Astrocyte (in vitro differentiated cells and primary cell): ENCODE measurements around the gene ANKRD36. TPM values are rescaled to one million over a fixed set of nuclear protein-coding genes. Genes with fewer than 3 reads are reported as not detected.
A peak's percentile ranks its signal among the peaks of the same experiment; 100 is the strongest.
"Not testable (repeated sequence)": the region's sequence is repeated elsewhere in the genome, so short reads cannot be mapped to it uniquely, and the experiment has no call there.

Experiments
- DNase-seq: peaks from one replicate; pipeline ENCODE4 v3.0.0-alpha.2; 2010; ENCODE audit warnings: low read depth
- FAIRE-seq: peaks from 2 replicates; lab custom pipeline; 2011; peaks lifted over from hg19 to GRCh38; lab: Jason Lieb, UNC
- H2AFZ ChIP-seq: 2 replicates; pipeline ENCODE4 v1.6.0; 2012; ENCODE audit warnings: low read depth, low read length, inconsistent platforms
- H3K27ac ChIP-seq: 2 replicates; pipeline ENCODE4 v1.5.1; 2011; ENCODE audit warnings: low read depth, low read length, inconsistent platforms
- H3K27me3 ChIP-seq: 2 replicates; pipeline ENCODE4 v1.6.0; 2011; ENCODE audit warnings: low read length, inconsistent platforms; ENCODE audit not compliant: insufficient read depth
- H3K36me3 ChIP-seq: 2 replicates; pipeline ENCODE4 v1.5.1; 2011; ENCODE audit warnings: low read length, inconsistent platforms; ENCODE audit not compliant: insufficient read depth
- H3K4me1 ChIP-seq: 2 replicates; pipeline ENCODE4 v1.5.1; 2011; ENCODE audit warnings: low read length, inconsistent platforms; ENCODE audit not compliant: insufficient read depth
- H3K4me2 ChIP-seq: 2 replicates; pipeline ENCODE4 v1.6.0; 2012; ENCODE audit warnings: low read length, inconsistent platforms
- H3K4me3 ChIP-seq: 2 replicates; pipeline ENCODE4 v1.5.1; 2011; ENCODE audit warnings: low read depth, mild to moderate bottlenecking, low read length, inconsistent platforms; ENCODE audit not compliant: insufficient read depth
- H3K79me2 ChIP-seq: 2 replicates; pipeline ENCODE4 v1.6.0; 2012; ENCODE audit warnings: mild to moderate bottlenecking, low read length, inconsistent platforms; ENCODE audit not compliant: insufficient read depth
- H3K9ac ChIP-seq: 2 replicates; pipeline ENCODE4 v1.6.0; 2012; ENCODE audit warnings: mild to moderate bottlenecking, low read length, inconsistent platforms
- H3K9me3 ChIP-seq: 2 replicates; pipeline ENCODE4 v1.5.1; 2012; ENCODE audit warnings: low read depth, mild to moderate bottlenecking, low read length, inconsistent platforms; ENCODE audit not compliant: insufficient read depth
- H4K20me1 ChIP-seq: 2 replicates; pipeline ENCODE4 v1.6.0; 2012; ENCODE audit warnings: low read length, inconsistent platforms; ENCODE audit not compliant: insufficient read depth
- H3K27ac Mint-ChIP-seq: one replicate; pipeline ENCODE4 v1.8.0; 2021; ENCODE audit warnings: mild to moderate bottlenecking, mixed read lengths; ENCODE audit not compliant: unreplicated experiment
- H3K27me3 Mint-ChIP-seq: one replicate; pipeline ENCODE4 v1.8.0; 2021; ENCODE audit warnings: low read depth, mixed read lengths; ENCODE audit not compliant: unreplicated experiment
- H3K36me3 Mint-ChIP-seq: one replicate; pipeline ENCODE4 v1.8.0; 2021; ENCODE audit warnings: low read depth, mixed read lengths; ENCODE audit not compliant: unreplicated experiment
- H3K4me1 Mint-ChIP-seq: one replicate; pipeline ENCODE4 v1.8.0; 2021; ENCODE audit warnings: low read depth, mixed read lengths; ENCODE audit not compliant: unreplicated experiment
- H3K4me3 Mint-ChIP-seq: one replicate; pipeline ENCODE4 v1.8.0; 2021; ENCODE audit warnings: mild to moderate bottlenecking, moderate library complexity, mixed read lengths; ENCODE audit not compliant: unreplicated experiment
- H3K9me3 Mint-ChIP-seq: one replicate; pipeline ENCODE4 v1.8.0; 2021; ENCODE audit warnings: mild to moderate bottlenecking, mixed read lengths; ENCODE audit not compliant: unreplicated experiment
- CTCF ChIP-seq: IDR thresholded peaks from 2 replicates; pipeline ENCODE4 v1.5.1; 2011; ENCODE audit warnings: low read depth, mild to moderate bottlenecking, inconsistent platforms, low read length, moderate library complexity; ENCODE audit not compliant: insufficient read depth
- total RNA-seq: library from RNA; stranded (reverse); gene quantifications from 2 replicates; pipeline ENCODE4 v1.2.1, GENCODE V29; 2021

Gene ANKRD36
- total RNA-seq, 1 donor from 2014 or later: 21.5 TPM

- not testable (repeated sequence) for H3K9me3 Mint-ChIP-seq, H3K27me3 ChIP-seq, H4K20me1 ChIP-seq, H3K79me2 ChIP-seq, H3K36me3 ChIP-seq, H3K27me3 Mint-ChIP-seq, H3K4me1 Mint-ChIP-seq, H3K4me1 ChIP-seq, H3K9me3 ChIP-seq, H3K36me3 Mint-ChIP-seq
- peak overlapping the region; percentile 64 for H3K4me3 ChIP-seq
- H3K27ac Mint-ChIP-seq: peak overlapping the region; percentile 64
- peak; percentile 82 for TF ChIP-seq CTCF
- H3K9ac ChIP-seq: peak overlapping the region; percentile 88
- peak overlapping the region; percentile 98 for H2AFZ ChIP-seq
- FAIRE-seq (peak; percentile 58), DNase-seq (peak; percentile 11)
- H3K27ac ChIP-seq: peak overlapping the region; percentile 70
- H3K4me2 ChIP-seq: peak overlapping the region; percentile 99
- peak overlapping the region; percentile 87 for H3K4me3 Mint-ChIP-seq
Measured at GRCh38 chr2:97112320-97113049, 468 bp upstream of the ANKRD36 start.

- H3K27me3 ChIP-seq, H3K79me2 ChIP-seq, H3K27me3 Mint-ChIP-seq, DNase-seq, H3K9me3 Mint-ChIP-seq, H3K4me1 ChIP-seq, H3K36me3 Mint-ChIP-seq, H3K36me3 ChIP-seq, H3K9me3 ChIP-seq, FAIRE-seq, H3K4me1 Mint-ChIP-seq, H4K20me1 ChIP-seq: not testable (repeated sequence)
- Histone ChIP-seq H3K4me2 (peak overlapping the region; percentile 99), H3K27ac (peak overlapping the region; percentile 41), H3K4me3 (peak overlapping the region; percentile 64), H2AFZ (peak overlapping the region; percentile 74), H3K9ac (peak overlapping the region; percentile 88)
- Mint-ChIP-seq H3K27ac (peak overlapping the region; percentile 81), H3K4me3 (peak overlapping the region; percentile 99)
Measured at GRCh38 chr2:97113882-97114255, 916 bp downstream of the ANKRD36 start.

- H3K4me3 Mint-ChIP-seq, H3K4me1 Mint-ChIP-seq, H3K79me2 ChIP-seq, H3K36me3 ChIP-seq, H4K20me1 ChIP-seq, H3K9ac ChIP-seq, H3K27me3 ChIP-seq, DNase-seq, H3K9me3 ChIP-seq, H3K27me3 Mint-ChIP-seq, H3K9me3 Mint-ChIP-seq, H3K27ac Mint-ChIP-seq, H2AFZ ChIP-seq, H3K27ac ChIP-seq, H3K4me2 ChIP-seq, FAIRE-seq, H3K4me1 ChIP-seq, H3K4me3 ChIP-seq: not testable (repeated sequence)
- H3K36me3 Mint-ChIP-seq: peaks cover 11% of the 10 kb centered on the region
Measured at GRCh38 chr2:97129090-97129489, 16.1 kb downstream of the ANKRD36 start.

GRCh38 chr2:97144016-97144415 is 31.1 kb downstream of the ANKRD36 start:
- H3K4me1 Mint-ChIP-seq, FAIRE-seq, H3K79me2 ChIP-seq, H3K36me3 Mint-ChIP-seq, H3K27ac Mint-ChIP-seq, H3K9me3 ChIP-seq, H2AFZ ChIP-seq, H3K4me3 ChIP-seq, H3K36me3 ChIP-seq, H3K27me3 ChIP-seq, H3K27ac ChIP-seq, H3K4me1 ChIP-seq, H3K9me3 Mint-ChIP-seq, H4K20me1 ChIP-seq, H3K4me2 ChIP-seq, H3K4me3 Mint-ChIP-seq, H3K27me3 Mint-ChIP-seq, H3K9ac ChIP-seq: not testable (repeated sequence)
- peak; percentile 1 for DNase-seq

DNA sequence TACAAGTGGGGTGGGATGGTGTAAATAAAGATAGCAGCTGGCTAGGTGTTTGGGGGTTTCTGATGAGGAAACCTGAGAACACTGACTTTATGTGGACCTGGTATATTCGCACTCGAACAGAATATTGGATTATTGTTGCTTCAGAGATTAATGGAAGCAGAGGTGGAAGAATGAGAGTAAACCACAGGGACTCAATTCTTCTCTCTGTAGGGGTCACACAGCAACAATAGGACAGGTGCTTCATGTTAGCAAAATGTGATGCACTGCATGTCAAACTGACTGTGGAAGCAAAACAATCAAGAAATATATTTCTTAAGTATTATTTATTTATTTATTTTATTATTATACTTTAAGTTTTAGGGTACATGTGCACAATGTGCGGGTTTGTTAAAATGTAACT is 53.6 kb downstream of the ANKRD36 start:
- H3K27me3 ChIP-seq, H3K9me3 ChIP-seq, H3K4me3 ChIP-seq, H3K27ac Mint-ChIP-seq, H2AFZ ChIP-seq, H3K36me3 ChIP-seq, H3K4me3 Mint-ChIP-seq, H3K4me2 ChIP-seq, H3K9ac ChIP-seq, H3K27me3 Mint-ChIP-seq, H3K27ac ChIP-seq, H3K4me1 Mint-ChIP-seq, DNase-seq, FAIRE-seq, H3K4me1 ChIP-seq, H3K79me2 ChIP-seq, H4K20me1 ChIP-seq: not testable (repeated sequence)
- Mint-ChIP-seq H3K9me3 (peaks cover 11% of the 10 kb centered on the region), H3K36me3 (peaks cover 20% of the 10 kb centered on the region)
